Dedifferentiated amniotic fluid mesenchymal stem cell (primary cell): ENCODE measurements around the gene ADAMTS3.

Experiments
- DNase-seq: peaks from one replicate; pipeline ENCODE4 v3.0.0-alpha.2; 2016; ENCODE audit errors: extremely low spot score

The ADAMTS3 gene

DNA sequence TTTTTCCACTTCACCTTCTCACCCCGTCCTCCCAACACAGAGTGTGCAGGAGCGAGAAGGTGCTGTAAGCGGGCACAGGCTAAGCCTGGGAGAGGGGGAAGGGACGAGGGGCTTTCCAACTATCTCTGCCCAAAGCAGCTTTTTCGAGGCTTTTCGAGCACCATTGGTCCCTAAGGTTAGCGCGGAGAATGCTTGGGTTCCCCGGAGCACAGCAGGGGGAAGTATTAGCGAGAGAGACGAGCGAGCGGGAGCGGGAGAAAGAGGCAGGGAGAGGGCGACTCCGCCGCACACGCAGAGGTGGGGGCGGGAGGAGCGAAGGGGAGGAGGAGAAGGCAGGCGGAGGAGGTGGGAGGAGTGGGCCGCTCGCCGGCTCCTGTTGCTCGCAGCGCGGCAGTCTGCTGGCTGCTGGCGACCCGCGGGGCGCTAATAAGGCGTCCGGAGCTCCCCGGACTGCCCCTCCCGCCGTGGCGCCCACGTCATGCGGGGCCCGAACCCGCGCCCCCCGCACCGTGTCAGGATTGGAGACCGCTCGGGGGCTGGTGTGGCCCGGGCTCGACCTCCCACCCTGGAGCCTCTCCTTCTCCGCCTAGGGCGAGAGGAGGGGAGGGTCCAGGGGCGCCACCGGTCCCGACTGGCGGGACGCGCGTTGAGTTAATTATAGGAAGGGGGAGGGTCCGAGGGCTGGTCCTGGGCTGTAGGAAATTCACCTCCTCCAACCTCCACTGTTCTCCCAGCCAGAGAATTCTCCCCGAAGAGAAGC, at the start of gene ADAMTS3:
TSS of gene ADAMTS3 (minus strand) at position 263 of the 760 bp plus-strand sequence. CDS start 459 bp downstream, outside the sequence.
- DNase-seq: peak; percentile 32

DNA sequence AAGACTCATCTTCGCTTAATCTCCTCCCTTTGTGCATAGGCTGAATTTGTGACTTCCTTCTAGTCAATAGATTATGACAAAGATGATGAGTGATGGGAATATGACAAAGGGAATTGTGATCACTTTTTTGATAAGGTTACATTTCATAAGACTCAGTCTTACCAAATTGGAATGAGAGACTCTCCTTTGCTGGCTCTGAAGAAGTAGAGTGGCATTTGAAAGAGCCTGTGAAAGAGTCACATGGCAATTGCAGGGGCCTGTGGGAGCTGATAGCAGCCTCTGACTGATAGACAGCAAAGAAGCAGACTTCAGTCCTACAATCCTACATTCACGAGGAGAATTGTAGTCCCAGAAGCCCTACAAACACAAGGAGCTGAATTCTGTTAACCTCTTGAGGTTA, 44.9 kb upstream of the ADAMTS3 start:
- DNase-seq: no peak

- DNase-seq: no peak
Observed at GRCh38 chr4:72606751-72607150, 37.7 kb upstream of the ADAMTS3 start.

- DNase-seq: no peak
Observed at GRCh38 chr4:72604324-72604723, 35.3 kb upstream of the ADAMTS3 start.

- no peak for DNase-seq
Observed at GRCh38 chr4:72602396-72603376, 33.7 kb upstream of the ADAMTS3 start.

DNA sequence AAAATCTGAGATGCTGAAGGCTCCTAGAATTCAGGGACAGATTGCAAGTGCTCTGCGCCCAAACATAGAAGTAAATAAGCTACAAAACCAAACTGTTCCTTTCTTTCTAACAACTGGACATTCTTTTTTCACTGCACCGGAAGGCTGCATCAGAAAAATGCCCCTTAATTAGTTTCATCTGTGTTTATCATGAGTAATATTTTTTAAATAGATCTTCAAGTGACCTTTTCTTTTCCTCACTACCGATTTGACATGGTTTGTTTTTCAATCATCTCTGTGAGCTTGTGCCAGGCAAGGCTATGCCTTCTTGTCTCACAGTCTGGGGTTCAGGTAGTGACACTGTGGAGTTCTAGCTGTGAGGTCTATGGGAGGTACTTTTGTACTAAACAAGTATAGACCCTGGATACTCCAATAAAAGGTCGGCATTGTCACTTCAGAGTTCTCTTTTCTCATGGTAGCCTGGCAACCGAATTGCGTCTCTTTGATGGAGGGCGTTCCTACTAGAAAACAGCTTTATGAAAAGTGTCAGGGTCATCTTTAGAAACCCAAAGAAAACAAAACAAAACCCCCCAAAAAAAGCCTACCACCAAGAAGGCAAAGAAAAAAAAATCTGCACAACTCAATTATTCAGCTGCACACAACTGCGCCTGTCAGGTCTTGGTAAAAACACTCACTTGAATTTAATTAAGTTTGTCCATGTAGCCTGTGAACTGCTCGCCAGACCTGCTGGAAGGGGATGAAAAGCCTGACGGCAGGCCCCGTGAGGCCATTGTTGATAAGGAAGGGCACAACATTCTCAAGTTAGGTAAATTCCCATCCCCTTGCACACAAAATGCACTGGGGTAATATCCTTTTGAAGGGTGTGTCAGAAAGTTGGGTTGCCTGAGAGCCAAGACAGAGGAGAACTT, 22.8 kb upstream of the ADAMTS3 start:
- DNase-seq: peak; percentile 25

DNA sequence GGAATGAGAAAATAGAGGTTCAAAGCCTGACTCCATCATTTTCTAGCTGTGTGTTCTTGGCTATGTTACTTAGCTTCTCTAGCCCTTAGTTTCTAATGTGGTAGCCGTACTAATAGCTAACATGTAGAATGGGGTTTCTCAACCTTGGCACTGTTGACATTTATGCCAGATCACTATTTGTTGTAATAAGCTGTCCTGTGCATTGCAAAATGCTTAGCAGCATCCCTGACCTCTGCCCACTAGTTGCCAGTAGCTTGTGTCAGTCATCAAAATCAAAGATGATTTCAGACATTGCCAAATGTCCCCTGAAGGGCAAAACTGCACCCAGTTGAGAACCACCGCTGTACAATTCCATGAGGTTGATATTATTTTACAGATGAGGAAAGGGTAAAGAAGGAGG, 18.3 kb upstream of the ADAMTS3 start:
- DNase-seq: no peak

- DNase-seq: no peak
Observed at GRCh38 chr4:72582853-72583252, 13.8 kb upstream of the ADAMTS3 start.

- DNase-seq: no peak
Observed at GRCh38 chr4:72577211-72577610, 8.2 kb upstream of the ADAMTS3 start.

GRCh38 chr4:72571337-72571736, 2.3 kb upstream of the ADAMTS3 start:
- no peak for DNase-seq

- no peak for DNase-seq
Observed at GRCh38 chr4:72569719-72570235, 756 bp upstream of the ADAMTS3 start.

GRCh38 chr4:72567821-72568675, 973 bp downstream of the ADAMTS3 start:
- DNase-seq: peak; percentile 68

GRCh38 chr4:72567036-72567435, 2.0 kb downstream of the ADAMTS3 start:
- no peak for DNase-seq

DNA sequence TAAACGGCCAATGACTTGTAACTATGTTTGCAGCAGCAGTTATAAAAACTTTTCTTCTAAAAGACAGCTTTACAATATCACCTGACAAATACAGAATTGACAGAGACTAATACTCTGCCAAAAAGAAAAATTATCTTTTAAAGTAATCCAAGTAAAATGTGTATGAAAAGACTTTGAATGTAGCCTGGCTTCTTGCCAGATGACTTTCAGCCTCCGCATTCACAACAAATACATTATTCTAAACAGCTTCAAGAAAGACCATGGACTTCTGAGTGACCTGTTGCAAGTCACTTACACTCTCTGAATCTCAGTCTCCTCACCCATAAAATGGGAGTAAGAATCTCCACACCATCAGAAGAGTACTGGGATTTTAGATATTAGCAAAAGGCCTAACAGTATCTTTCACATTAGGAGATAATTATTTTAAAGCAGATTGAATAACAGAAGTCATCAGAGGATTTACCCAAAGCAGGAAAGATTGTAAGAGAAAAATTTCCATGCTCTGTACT, 2.5 kb downstream of the ADAMTS3 start:
- no peak for DNase-seq

DNA sequence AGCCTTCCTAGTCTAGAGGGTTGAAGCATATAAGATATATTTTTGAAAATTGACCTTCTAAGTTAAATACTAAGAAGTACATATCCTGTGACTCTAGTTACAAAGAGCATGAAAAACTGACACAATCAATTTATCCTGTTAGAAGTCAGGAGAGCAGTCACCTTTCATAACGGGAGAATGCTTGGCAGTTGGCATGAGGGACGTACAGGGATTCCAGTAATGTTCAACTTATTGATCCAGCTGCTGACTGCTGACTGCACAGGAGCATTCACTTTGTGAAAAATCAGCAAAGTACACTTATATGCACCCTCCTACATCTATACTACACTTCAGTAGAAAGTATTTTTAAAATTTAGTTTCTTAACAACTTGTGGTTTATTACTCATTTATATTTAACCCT, 4.2 kb downstream of the ADAMTS3 start:
- no peak for DNase-seq

DNA sequence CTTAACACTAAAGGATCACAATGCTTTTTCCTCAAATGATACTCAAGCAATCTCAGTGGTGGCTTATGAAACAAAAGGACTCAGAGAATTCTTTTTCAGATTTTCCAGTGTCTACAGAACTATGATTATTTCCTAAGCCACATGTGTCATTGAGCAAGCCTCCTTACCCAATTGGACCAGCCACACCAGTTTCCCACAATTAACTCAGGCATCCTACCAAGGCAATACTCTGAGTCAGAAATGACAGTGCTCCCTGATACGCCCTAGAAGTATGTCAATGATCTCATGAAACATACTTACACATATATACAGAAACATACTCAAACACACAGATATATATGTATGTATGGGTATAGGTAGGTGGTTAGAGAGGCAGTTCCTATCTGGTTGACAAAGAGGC, 4.8 kb downstream of the ADAMTS3 start:
- no peak for DNase-seq

DNA sequence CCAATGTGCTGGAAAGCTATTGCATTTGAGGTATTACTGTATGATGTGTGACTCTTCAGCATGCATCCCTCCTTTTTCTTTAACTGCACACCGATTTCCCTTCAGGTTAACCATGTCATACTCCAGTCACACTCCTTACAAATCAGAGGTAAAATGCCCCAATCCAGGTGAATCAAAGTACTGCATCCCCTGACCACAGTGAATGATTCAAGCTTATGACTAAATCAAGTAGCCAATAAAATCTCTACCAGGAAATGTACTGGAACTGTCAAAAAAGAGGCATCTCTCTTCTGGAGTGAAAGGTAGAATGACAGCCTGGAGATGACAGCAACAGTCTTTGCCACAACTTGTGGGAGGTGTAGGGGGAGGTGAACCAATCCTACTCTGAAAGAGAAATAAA, 10.4 kb downstream of the ADAMTS3 start:
- DNase-seq: no peak

DNA sequence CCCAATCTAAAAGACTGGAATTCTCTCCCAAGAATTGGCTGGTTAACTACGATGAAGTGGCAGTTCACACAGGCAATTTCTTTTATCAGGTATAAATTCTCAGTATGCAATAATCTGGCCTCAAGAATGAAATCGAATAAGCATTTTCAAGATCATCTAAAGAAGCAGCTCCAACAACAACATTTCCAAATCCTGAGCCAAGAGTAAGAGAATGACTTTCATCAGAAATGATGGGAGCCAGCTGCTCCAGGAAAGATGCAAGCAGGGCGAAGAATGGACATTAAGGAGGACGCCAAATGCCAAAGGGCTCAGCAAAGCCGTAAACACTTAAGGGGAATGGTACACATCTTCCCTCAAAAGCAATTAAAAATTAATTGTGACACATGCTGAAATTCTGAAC, 12.0 kb downstream of the ADAMTS3 start:
- DNase-seq: no peak

- DNase-seq: no peak
Observed at GRCh38 chr4:72555377-72555831, 13.6 kb downstream of the ADAMTS3 start.
